Body of pancreas (tissue), 4 donors: Measurements from ENCODE around the gene OXCT1. TPM values are rescaled to one million over a fixed set of nuclear protein-coding genes. Genes with fewer than 3 reads are reported as not detected.

Experiments used
- ATAC-seq: fragments of 150-250 bp; one replicate; pipeline ENCODE4 v1.9.1; 2016
- DNase-seq, 4 donors: peaks; one replicate each; pipeline ENCODE4 v3.0.0-alpha.2; 2019
- H3K27ac ChIP-seq, 4 donors: fragments of 200-600 bp; sonication (generic); 1 replicate in 3 of 4; 2 replicates in 1 of 4; pipeline versions ENCODE4 v1.5.1 to v1.6.1; 2016 to 2019; ENCODE audit warnings: mild to moderate bottlenecking in 1 of 4, mixed read lengths in 1 of 4, moderate library complexity in 1 of 4
- H3K27me3 ChIP-seq, 2 donors: fragments of 200-600 bp; sonication (generic); one replicate each; pipeline ENCODE4 v1.6.0; 2016; ENCODE audit warnings: mild to moderate bottlenecking in 1 of 2
- H3K36me3 ChIP-seq, 2 donors: fragments of 200-600 bp; sonication (generic); replicated peaks in 1 of 2; 2 replicates each; pipeline ENCODE4 v1.5.1; 2016; ENCODE audit warnings: low read depth in 2 of 2; ENCODE audit not compliant: insufficient read depth in 1 of 2
- H3K4me1 ChIP-seq: fragments of 200-600 bp; sonication (generic); one replicate; pipeline ENCODE4 v1.6.0; 2016
- H3K4me3 ChIP-seq, 2 donors: fragments of 200-600 bp; sonication (generic); 1 replicate in 1 of 2; 2 replicates in 1 of 2; pipeline ENCODE4 v1.5.1; 2016 to 2019
- H3K9me3 ChIP-seq, 3 donors: fragments of 200-600 bp; sonication (generic); 1 replicate in 2 of 3; 2 replicates in 1 of 3; pipeline ENCODE4 v1.5.1; 2016
- CTCF ChIP-seq, 7 experiments: fragments of 450-650 bp in 4 of 7; fragments of 200-600 bp in 3 of 7; sonication (generic) in 3 of 7; IDR thresholded peaks; one replicate each; pipeline ENCODE4 v1.5.1; 2016 to 2019; ENCODE audit warnings: antibody characterized with exemption in 7 of 7
- POLR2A ChIP-seq, 3 donors: fragments of 450-650 bp; IDR thresholded peaks; one replicate each; pipeline ENCODE4 v1.6.1; 2016; ENCODE audit warnings: antibody characterized with exemption in 3 of 3, mild to moderate bottlenecking in 2 of 3
- WGBS, 2 donors: methylation state at CpG; one replicate each; pipeline ENCODE4 v1.1.5; 2017; 5-methylcytosine and 5-hydroxymethylcytosine counted together
- intact Hi-C: fragments of 100-400 bp; cut with DNase I; formaldehyde crosslinking; loops from one replicate; pipeline ENCODE4 v1.15.1; 2023
- total RNA-seq, 2 donors: library from RNA; depleted of rRNA; stranded (reverse); fragments of >200 nt; gene quantifications; one replicate each; pipeline ENCODE4 v1.1.0, GENCODE V29; 2016

The OXCT1 gene
- total RNA-seq, 2 donors from 2014 or later: 3.9 to 7.9 TPM

- DNase-seq: no peak
- Histone ChIP-seq H3K9me3 (no peaks in the 10 kb centered on the region), H3K27me3 (no peaks in the 10 kb centered on the region), H3K36me3 (no peaks in the 10 kb centered on the region), H3K4me3 (no peak overlapping the region), H3K27ac (no peak overlapping the region), H3K4me1 (no peaks in the 10 kb centered on the region)
- no peak for ATAC-seq
- TF ChIP-seq CTCF (IDR thresholded peaks at IDR 0.05) (no peak), POLR2A (IDR thresholded peaks at IDR 0.05) (no peak)
- intact Hi-C loops: no loop called here
- 89 to 93% methylated on average over 3 of the region's 3 CpGs for WGBS, 2 donors
These were observed 91.8 kb downstream of the OXCT1 start for GRCh38 chr5:41778410-41778809.

- TF ChIP-seq CTCF (IDR thresholded peaks at IDR 0.05): no peak
- DNase-seq (no peak), ATAC-seq (no peak)
- Histone ChIP-seq H3K27ac (no peak overlapping the region), H3K27me3 (no peaks in the 10 kb centered on the region), H3K4me1 (no peaks in the 10 kb centered on the region), H3K9me3 (no peaks in the 10 kb centered on the region), H3K4me3 (no peak overlapping the region), H3K36me3 (no peaks in the 10 kb centered on the region)
- 34 to 35% methylated on average over 2 of the region's 2 CpGs for WGBS, 2 donors
- intact Hi-C loops: no loop called here
These were observed 93.8 kb downstream of the OXCT1 start for GRCh38 chr5:41776435-41776834.

- Histone ChIP-seq H3K9me3 (no peaks in the 10 kb centered on the region), H3K4me3 (no peak overlapping the region), H3K36me3 (no peaks in the 10 kb centered on the region), H3K27ac (no peak overlapping the region), H3K27me3 (no peaks in the 10 kb centered on the region), H3K4me1 (no peaks in the 10 kb centered on the region)
- ATAC-seq (no peak), DNase-seq (no peak)
- intact Hi-C loops: no loop called here
- 85 to 98% methylated on average over 1 of the region's 1 CpG for WGBS, 2 donors
- TF ChIP-seq POLR2A (IDR thresholded peaks at IDR 0.05): no peak
- no peak for TF ChIP-seq CTCF (IDR thresholded peaks at IDR 0.05)
These were observed 96.4 kb downstream of the OXCT1 start for GRCh38 chr5:41773799-41774198.

- Histone ChIP-seq H3K4me3 (no peak overlapping the region), H3K4me1 (no peaks in the 10 kb centered on the region), H3K36me3 (no peaks in the 10 kb centered on the region), H3K27ac (no peak overlapping the region), H3K9me3 (no peaks in the 10 kb centered on the region), H3K27me3 (no peaks in the 10 kb centered on the region)
- 55 to 77% methylated on average over 4 of the region's 4 CpGs for WGBS, 2 donors
- no peak for ATAC-seq
- no peak for TF ChIP-seq POLR2A (IDR thresholded peaks at IDR 0.05)
- no peak for DNase-seq
- intact Hi-C loops: no loop called here
These were observed 97.3 kb downstream of the OXCT1 start for GRCh38 chr5:41772785-41773442.

GRCh38 chr5:41772056-41772455, 98.2 kb downstream of the OXCT1 start:
- Histone ChIP-seq H3K4me1 (no peaks in the 10 kb centered on the region), H3K4me3 (no peak overlapping the region), H3K27me3 (no peaks in the 10 kb centered on the region), H3K27ac (no peak overlapping the region), H3K36me3 (no peaks in the 10 kb centered on the region), H3K9me3 (no peaks in the 10 kb centered on the region)
- TF ChIP-seq CTCF (IDR thresholded peaks at IDR 0.05) (no peak), POLR2A (IDR thresholded peaks at IDR 0.05) (no peak)
- WGBS, 2 donors: 79 to 90% methylated on average over 2 of the region's 2 CpGs
- ATAC-seq (no peak), DNase-seq (no peak)
- intact Hi-C loops: no loop called here
